Gastroesophageal sphincter (tissue), 3 donors: ENCODE measurements around the gene KIF26B.

ENCODE experiments used
- EP300 ChIP-seq: sonication (generic); formaldehyde crosslinking; IDR thresholded peaks from one replicate; pipeline ENCODE4 v1.6.1; 2017; ENCODE audit warnings: antibody characterized with exemption, mild to moderate bottlenecking
- POLR2A ChIP-seq, 2 donors: fragments of 450-650 bp; IDR thresholded peaks; one replicate each; pipeline ENCODE4 v1.6.1; 2017; ENCODE audit warnings: antibody characterized with exemption in 2 of 2, mild to moderate bottlenecking in 2 of 2, moderate library complexity in 1 of 2
- POLR2AphosphoS5 ChIP-seq: sonication (generic); formaldehyde crosslinking; IDR thresholded peaks from one replicate; pipeline ENCODE4 v1.6.1; 2017; ENCODE audit warnings: antibody characterized with exemption
- TF ChIP-seq, protein P1 (sequence below), 4 experiments: fragments of 200-600 bp in 2 of 4; fragments of 450-650 bp in 2 of 4; sonication (generic) in 1 of 4; IDR thresholded peaks; one replicate each; pipeline ENCODE4 v1.5.1; 2017 to 2019; ENCODE audit warnings: antibody characterized with exemption in 4 of 4, mild to moderate bottlenecking in 2 of 4, moderate library complexity in 2 of 4

DNA sequence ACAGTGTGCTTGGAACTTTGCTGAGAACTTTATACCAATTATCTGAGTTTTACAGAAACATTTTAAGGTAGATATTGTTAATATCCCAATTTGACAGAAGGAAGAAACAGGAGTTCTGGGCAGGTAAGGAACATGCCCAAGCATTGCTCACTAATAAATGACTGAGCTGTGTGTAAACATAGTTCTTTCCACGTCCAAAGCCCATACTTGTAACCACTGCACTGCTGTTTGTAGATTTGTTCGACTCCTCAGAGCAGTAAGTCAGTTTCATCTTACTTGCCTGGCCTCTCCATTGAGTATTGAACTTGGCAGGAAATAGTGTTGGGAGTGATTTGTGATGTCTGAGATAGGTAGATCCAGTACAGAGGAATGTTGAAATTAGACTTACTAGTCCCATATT is 335.1 kb downstream of the KIF26B start:
- TF ChIP-seq, protein P1, sequence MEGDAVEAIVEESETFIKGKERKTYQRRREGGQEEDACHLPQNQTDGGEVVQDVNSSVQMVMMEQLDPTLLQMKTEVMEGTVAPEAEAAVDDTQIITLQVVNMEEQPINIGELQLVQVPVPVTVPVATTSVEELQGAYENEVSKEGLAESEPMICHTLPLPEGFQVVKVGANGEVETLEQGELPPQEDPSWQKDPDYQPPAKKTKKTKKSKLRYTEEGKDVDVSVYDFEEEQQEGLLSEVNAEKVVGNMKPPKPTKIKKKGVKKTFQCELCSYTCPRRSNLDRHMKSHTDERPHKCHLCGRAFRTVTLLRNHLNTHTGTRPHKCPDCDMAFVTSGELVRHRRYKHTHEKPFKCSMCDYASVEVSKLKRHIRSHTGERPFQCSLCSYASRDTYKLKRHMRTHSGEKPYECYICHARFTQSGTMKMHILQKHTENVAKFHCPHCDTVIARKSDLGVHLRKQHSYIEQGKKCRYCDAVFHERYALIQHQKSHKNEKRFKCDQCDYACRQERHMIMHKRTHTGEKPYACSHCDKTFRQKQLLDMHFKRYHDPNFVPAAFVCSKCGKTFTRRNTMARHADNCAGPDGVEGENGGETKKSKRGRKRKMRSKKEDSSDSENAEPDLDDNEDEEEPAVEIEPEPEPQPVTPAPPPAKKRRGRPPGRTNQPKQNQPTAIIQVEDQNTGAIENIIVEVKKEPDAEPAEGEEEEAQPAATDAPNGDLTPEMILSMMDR (IDR thresholded peaks at IDR 0.05), result no peak
- no peak for TF ChIP-seq POLR2AphosphoS5
- no peak for TF ChIP-seq POLR2A (IDR thresholded peaks at IDR 0.05)
- no peak for TF ChIP-seq EP300
